ENCODE results near the gene KDM7A. TPM values are rescaled to one million over a fixed set of nuclear protein-coding genes. Genes with fewer than 3 reads are reported as not detected.

The KDM7A gene
- polyA plus RNA-seq, 1 of the 3 experiments (the other 2 are of a cell fraction) = 0.94 TPM

GRCh38 chr7:140069298-140069949 is 107.4 kb downstream of the KDM7A start (continued):
- TF ChIP-seq IRF3 (IDR thresholded peaks at IDR 0.05; ENCODE audit: low read depth, low read length) = no peak
- no peak for TF ChIP-seq GATA2 (CRISPR knock-in tag; IDR thresholded peaks at IDR 0.05)
- TF ChIP-seq NFIC (IDR thresholded peaks at IDR 0.05; ENCODE audit: borderline replicate concordance) = no peak
- TF ChIP-seq GABPA (IDR thresholded peaks at IDR 0.05; ENCODE audit: low read depth) = no peak

- TF ChIP-seq RFX5 (IDR thresholded peaks at IDR 0.05; ENCODE audit: low read length) (no peak), RXRA (IDR thresholded peaks at IDR 0.05; ENCODE audit: borderline replicate concordance, low read depth) (no peak), CHD2 (IDR thresholded peaks at IDR 0.05; ENCODE audit: low read length, partially characterized antibody) (no peak), MXI1 (IDR thresholded peaks at IDR 0.05; ENCODE audit: low read depth, low read length) (no peak), FOXM1 (IDR thresholded peaks at IDR 0.05; ENCODE audit: low read depth) (no peak)
Observed at GRCh38 chr7:140068033-140068432, 108.8 kb downstream of the KDM7A start.

GRCh38 chr7:140067052-140067451 is 109.7 kb downstream of the KDM7A start:
- no peak overlapping the region for H3K4me2 ChIP-seq
- H2AFZ ChIP-seq (ENCODE audit: low read depth) = no peak overlapping the region
- 47% methylated on average over 2 of the region's 2 CpGs for WGBS (ENCODE audit: low lambda C conversion rate)
- no peak overlapping the region for H3K9ac ChIP-seq
- H3K27me3 ChIP-seq (ENCODE audit: insufficient read depth) = no peaks in the 10 kb centered on the region
- no peaks in the 10 kb centered on the region for H3K36me3 ChIP-seq (replicated peaks in 1 of 2; ENCODE audit: control insufficient read depth in 1 of 2, insufficient read depth in 2 of 2, low read length in 1 of 2)
- H3K4me3 ChIP-seq (ENCODE audit: low read depth in 2 of 2, low read length in 1 of 2) = no peak overlapping the region
- no peaks in the 10 kb centered on the region for H3K79me2 ChIP-seq (ENCODE audit: insufficient read depth)
- POLR2A ChIA-PET = no interaction called here
- peaks cover 0 to 3% of the 10 kb centered on the region in 2 experiments; a peak in 1 of 4 replicates for H3K4me1 ChIP-seq (ENCODE audit: control insufficient read depth in 1 of 2, insufficient read depth in 2 of 2, low read depth in 1 of 2, low read length in 1 of 2)
- DNase-seq = no peak
- H4K20me1 ChIP-seq (ENCODE audit: insufficient read depth) = no peaks in the 10 kb centered on the region
- peaks cover 22% of the 10 kb centered on the region for H3K9me3 ChIP-seq
- H3F3A ChIP-seq (replicated peaks; ENCODE audit: insufficient read depth) = no peaks in the 10 kb centered on the region
- CTCF ChIA-PET = no interaction called here
- H3K9me2 ChIP-seq = no peaks in the 10 kb centered on the region
- H3K27ac ChIP-seq (ENCODE audit: low read depth in 2 of 2, low read length in 1 of 2) = no peak overlapping the region
- TF ChIP-seq RXRA (IDR thresholded peaks at IDR 0.05; ENCODE audit: borderline replicate concordance, low read depth) (no peak), IRF3 (IDR thresholded peaks at IDR 0.05; ENCODE audit: low read depth, low read length) (no peak), SMC3 (IDR thresholded peaks at IDR 0.05; ENCODE audit: low read depth, low read length) (no peak), CTCF (IDR thresholded peaks at IDR 0.05) (no peak), PBX3 (IDR thresholded peaks at IDR 0.05) (no peak), REST (IDR thresholded peaks at IDR 0.05; ENCODE audit: low read depth, low read length) (no peak), CHD2 (IDR thresholded peaks at IDR 0.05; ENCODE audit: low read length, partially characterized antibody) (no peak), TEAD4 (IDR thresholded peaks at IDR 0.05; ENCODE audit: borderline replicate concordance, insufficient read depth) (no peak), MAX (IDR thresholded peaks at IDR 0.05; ENCODE audit: low read depth) (no peak), TCF12 (IDR thresholded peaks at IDR 0.05) (no peak)

More at GRCh38 chr7:140068033-140068432, 108.8 kb downstream of the KDM7A start:
- DNase-seq = no peak
- no peaks in the 10 kb centered on the region for H3K27me3 ChIP-seq (ENCODE audit: insufficient read depth)
- no peak overlapping the region for H3K4me3 ChIP-seq (ENCODE audit: low read depth in 2 of 2, low read length in 1 of 2)
- no peaks in the 10 kb centered on the region; a peak in 1 of 4 replicates for H3K4me1 ChIP-seq (ENCODE audit: control insufficient read depth in 1 of 2, insufficient read depth in 2 of 2, low read depth in 1 of 2, low read length in 1 of 2)
- no peak overlapping the region for H3K9ac ChIP-seq
- no peak overlapping the region for H3K4me2 ChIP-seq
- no peaks in the 10 kb centered on the region for H3K36me3 ChIP-seq (replicated peaks in 1 of 2; ENCODE audit: control insufficient read depth in 1 of 2, insufficient read depth in 2 of 2, low read length in 1 of 2)
- no peak overlapping the region for H2AFZ ChIP-seq (ENCODE audit: low read depth)
- peaks cover 22% of the 10 kb centered on the region for H3K9me3 ChIP-seq
- WGBS (ENCODE audit: low lambda C conversion rate) = 34% methylated on average over 2 of the region's 2 CpGs
- H3F3A ChIP-seq (replicated peaks; ENCODE audit: insufficient read depth) = no peaks in the 10 kb centered on the region
- H3K9me2 ChIP-seq = no peaks in the 10 kb centered on the region
- H3K79me2 ChIP-seq (ENCODE audit: insufficient read depth) = no peaks in the 10 kb centered on the region
- H4K20me1 ChIP-seq (ENCODE audit: insufficient read depth) = no peaks in the 10 kb centered on the region
- H3K27ac ChIP-seq (ENCODE audit: low read depth in 2 of 2, low read length in 1 of 2) = no peak overlapping the region
- POLR2A ChIA-PET = no interaction called here
- CTCF ChIA-PET = no interaction called here
